Neutrophil (primary cell): ENCODE results near the gene GFPT2.
"Not testable (repeated sequence)": the region's sequence is repeated elsewhere in the genome, so short reads cannot be mapped to it uniquely, and the experiment has no call there.

Experiments used
- H3K27ac ChIP-seq: fragments of 200-600 bp; sonication (generic); 2 replicates; pipeline ENCODE4 v1.5.1; 2016; ENCODE audit warnings: mild to moderate bottlenecking, moderate library complexity
- H3K27me3 ChIP-seq: fragments of 200-600 bp; sonication (generic); 2 replicates; pipeline ENCODE4 v1.6.0; 2016; ENCODE audit warnings: mild to moderate bottlenecking
- H3K36me3 ChIP-seq: fragments of 200-600 bp; sonication (generic); 2 replicates; pipeline ENCODE4 v1.5.1; 2017
- H3K4me1 ChIP-seq, 2 experiments: fragments of 200-600 bp in 1 of 2; sonication (generic) in 1 of 2; 1 replicate in 1 of 2; 2 replicates in 1 of 2; pipeline versions ENCODE4 v1.5.1 to v1.6.1; 2013 to 2016; ENCODE audit warnings: low read depth in 1 of 2, low read length in 1 of 2, mild to moderate bottlenecking in 1 of 2, moderate library complexity in 1 of 2; ENCODE audit not compliant: control insufficient read depth in 1 of 2, insufficient read depth in 1 of 2
- H3K4me3 ChIP-seq, 2 experiments: fragments of 200-600 bp in 1 of 2; sonication (generic) in 1 of 2; 1 replicate in 1 of 2; 2 replicates in 1 of 2; pipeline ENCODE4 v1.5.1; 2013 to 2016; ENCODE audit warnings: low read depth in 1 of 2, low read length in 1 of 2, mild to moderate bottlenecking in 1 of 2, moderate library complexity in 1 of 2
- H3K9me3 ChIP-seq: fragments of 200-600 bp; sonication (generic); 2 replicates; pipeline ENCODE4 v1.5.1; 2016
- CTCF ChIP-seq: fragments of 200-600 bp; sonication (generic); IDR thresholded peaks from 2 replicates; pipeline ENCODE4 v1.5.1; 2016; ENCODE audit warnings: antibody characterized with exemption

GFPT2 gene

DNA sequence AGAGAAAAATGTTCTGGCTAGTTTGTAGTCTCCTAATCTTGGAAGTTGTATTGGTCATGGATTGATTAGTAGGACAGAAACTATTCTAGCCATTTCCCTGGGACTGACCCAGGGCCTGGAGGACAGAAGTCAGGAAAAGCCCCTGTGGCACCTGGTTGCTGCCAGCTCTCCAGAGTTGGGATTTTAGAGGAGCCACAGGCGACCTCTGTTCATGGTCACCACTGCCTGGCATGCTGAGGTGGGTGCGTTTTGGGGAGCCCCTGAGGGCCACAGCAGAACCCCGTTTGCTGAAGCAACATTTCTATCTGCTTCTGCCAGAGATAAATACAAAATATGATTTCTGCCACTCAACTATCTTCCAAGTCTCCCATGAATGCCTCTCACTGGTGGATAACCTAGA is 53.6 kb downstream of the GFPT2 start:
- peaks cover 24% of the 10 kb centered on the region for H3K27me3 ChIP-seq
- no peak overlapping the region for H3K4me3 ChIP-seq
- no peaks in the 10 kb centered on the region for H3K36me3 ChIP-seq
- TF ChIP-seq CTCF: no peak
- no peak overlapping the region for H3K27ac ChIP-seq
- H3K9me3 ChIP-seq: no peaks in the 10 kb centered on the region
- H3K4me1 ChIP-seq: peaks cover 10 to 15% of the 10 kb centered on the region in 2 experiments

DNA sequence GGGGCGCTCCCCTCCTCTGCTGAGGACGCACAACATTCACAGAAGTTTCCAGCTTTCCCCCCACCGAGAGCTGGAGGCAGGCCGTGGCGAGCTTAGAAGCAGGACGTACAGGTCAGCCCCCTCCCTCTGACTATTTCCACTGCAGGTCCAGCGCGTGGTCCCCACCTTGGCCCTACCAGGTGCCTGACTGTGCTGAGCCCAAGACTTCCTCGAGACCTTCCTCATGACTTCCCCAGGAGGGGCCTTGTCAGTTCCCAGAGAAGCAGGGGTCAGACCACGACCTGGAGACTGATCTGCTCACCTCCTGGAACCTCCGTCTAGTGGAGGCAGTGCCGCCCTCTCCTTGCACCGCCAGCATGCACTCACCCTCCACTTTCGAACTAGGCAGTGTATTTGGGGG is 54.1 kb downstream of the GFPT2 start:
- H3K4me3 ChIP-seq, H3K36me3 ChIP-seq, H3K9me3 ChIP-seq, H3K27ac ChIP-seq: not testable (repeated sequence)
- peaks cover 24% of the 10 kb centered on the region for H3K27me3 ChIP-seq
- peaks cover 15 to 20% of the 10 kb centered on the region in 2 experiments for H3K4me1 ChIP-seq

GRCh38 chr5:180297587-180298282 is 55.4 kb downstream of the GFPT2 start:
- Histone ChIP-seq H3K4me3 (no peak overlapping the region), H3K27ac (no peak overlapping the region), H3K36me3 (no peaks in the 10 kb centered on the region), H3K27me3 (peaks cover 24% of the 10 kb centered on the region), H3K9me3 (no peaks in the 10 kb centered on the region), H3K4me1 (peaks cover 28 to 31% of the 10 kb centered on the region in 2 experiments)
- no peak for TF ChIP-seq CTCF

DNA sequence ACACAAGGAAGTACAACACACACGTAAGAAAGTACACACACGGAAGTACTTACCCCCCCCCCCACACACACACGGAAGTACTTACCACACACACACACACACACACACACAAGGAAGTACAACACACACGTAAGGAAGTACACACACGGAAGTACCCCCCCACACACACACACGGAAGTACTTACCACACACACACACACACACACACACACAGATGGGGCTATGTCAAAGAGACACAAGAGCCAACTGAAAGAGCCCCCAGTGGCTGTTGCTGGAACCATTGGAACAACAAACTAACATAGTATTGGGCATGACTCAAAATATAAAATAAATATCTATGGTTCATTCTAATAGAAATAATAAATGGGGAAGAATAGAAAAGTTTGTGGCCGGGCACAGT is 56.4 kb downstream of the GFPT2 start:
- H3K36me3 ChIP-seq: no peaks in the 10 kb centered on the region
- H3K27ac ChIP-seq: no peak overlapping the region
- TF ChIP-seq CTCF: no peak
- H3K4me3 ChIP-seq: no peak overlapping the region
- H3K4me1 ChIP-seq: peaks cover 30 to 34% of the 10 kb centered on the region in 2 experiments
- H3K27me3 ChIP-seq: peaks cover 22% of the 10 kb centered on the region
- H3K9me3 ChIP-seq: no peaks in the 10 kb centered on the region

DNA sequence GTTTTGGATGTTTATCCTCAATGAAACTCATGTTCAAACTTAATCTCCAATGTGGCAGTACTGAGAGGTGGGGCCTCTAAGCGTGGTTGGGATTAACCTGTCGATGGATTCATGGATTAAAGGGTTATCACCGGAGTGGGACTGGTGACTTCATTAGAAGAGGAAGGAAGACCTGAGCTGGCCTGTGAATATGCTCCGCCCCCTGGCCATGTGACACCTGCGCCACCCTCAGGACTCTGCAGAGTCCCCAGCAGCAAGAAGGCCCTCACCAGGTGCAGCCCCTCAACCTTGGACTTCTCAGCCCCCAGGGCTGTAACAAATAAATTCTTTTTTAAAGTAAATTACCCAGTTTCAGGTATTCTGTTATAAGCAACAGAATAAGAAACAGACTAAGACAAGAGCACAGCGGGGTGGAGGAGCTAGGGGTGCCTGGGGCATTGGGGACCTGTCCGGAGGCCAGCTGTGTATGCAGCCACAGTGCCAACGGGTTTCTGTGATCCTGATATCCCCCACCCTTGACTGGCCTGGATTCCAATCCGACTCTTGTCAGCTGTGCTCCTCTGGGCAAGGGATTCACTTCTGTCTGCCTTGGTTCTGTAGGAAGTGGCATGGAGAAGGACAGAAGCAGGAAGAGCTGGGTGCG is 58.1 kb downstream of the GFPT2 start:
- no peaks in the 10 kb centered on the region for H3K9me3 ChIP-seq
- H3K4me1 ChIP-seq: peaks cover 39 to 46% of the 10 kb centered on the region in 2 experiments
- peaks cover 15% of the 10 kb centered on the region for H3K27me3 ChIP-seq
- H3K4me3 ChIP-seq: no peak overlapping the region
- no peak for TF ChIP-seq CTCF
- H3K27ac ChIP-seq: peak overlapping the region; percentile 88
- no peaks in the 10 kb centered on the region for H3K36me3 ChIP-seq

DNA sequence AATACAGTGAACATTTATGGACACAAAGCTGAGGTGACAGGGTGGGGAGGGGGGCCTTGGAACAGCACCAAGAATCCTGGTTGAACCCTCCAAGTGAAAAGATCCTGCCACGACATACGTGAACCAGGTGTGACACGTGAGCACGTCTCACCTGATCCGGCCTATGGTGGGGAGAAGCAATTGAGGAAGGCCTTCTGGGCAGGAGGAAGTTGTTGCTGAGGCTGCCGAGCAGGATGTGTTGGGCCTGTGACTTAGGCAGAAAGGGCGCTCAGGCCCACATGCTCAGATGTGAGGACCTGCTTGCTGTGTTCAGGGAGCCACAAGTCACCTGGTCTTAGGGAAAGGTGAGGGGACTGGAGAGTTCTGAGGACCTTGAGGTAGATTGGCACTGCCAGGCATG is 58.7 kb downstream of the GFPT2 start:
- H3K4me3 ChIP-seq: no peak overlapping the region
- H3K27ac ChIP-seq: peak overlapping the region; percentile 88
- peaks cover 39 to 46% of the 10 kb centered on the region in 2 experiments for H3K4me1 ChIP-seq
- no peak for TF ChIP-seq CTCF
- peaks cover 11% of the 10 kb centered on the region for H3K27me3 ChIP-seq
- H3K9me3 ChIP-seq: no peaks in the 10 kb centered on the region
- no peaks in the 10 kb centered on the region for H3K36me3 ChIP-seq
